Measurements from ENCODE around the gene UBASH3B. TPM values are rescaled to one million over a fixed set of nuclear protein-coding genes. Genes with fewer than 3 reads are reported as not detected.

The UBASH3B gene
- total RNA-seq, 1 donor, result 21.4 TPM

GRCh38 chr11:122765487-122766131 lies 110.1 kb downstream of the UBASH3B start:
- Histone ChIP-seq H3K4me2 (ENCODE audit: insufficient read depth, low read length) (no peak overlapping the region), H3K27ac (ENCODE audit: low read depth, low read length) (no peak overlapping the region), H3K27me3 (ENCODE audit: insufficient read depth, low read length) (no peaks in the 10 kb centered on the region), H3K4me1 (ENCODE audit: insufficient read depth, low read length) (peaks cover 8% of the 10 kb centered on the region), H4K20me1 (ENCODE audit: insufficient read depth, low read length) (no peaks in the 10 kb centered on the region), H3K79me2 (ENCODE audit: insufficient read depth, low read length) (peaks cover 72% of the 10 kb centered on the region), H3K4me3 (ENCODE audit: insufficient read depth, low read length) (no peak overlapping the region), H3K9me3 (ENCODE audit: low read depth, low read length) (no peaks in the 10 kb centered on the region), H3K36me3 (ENCODE audit: insufficient read depth, low read length) (no peaks in the 10 kb centered on the region), H2AFZ (ENCODE audit: low read length) (no peak overlapping the region)
- DNase-seq (ENCODE audit: insufficient read length, low spot score, missing footprints), result no peak
- no peak for TF ChIP-seq CTCF (IDR thresholded peaks at IDR 0.05; ENCODE audit: extremely low read depth, low read depth, low read length)

GRCh38 chr11:122769126-122769780 lies 113.7 kb downstream of the UBASH3B start:
- peaks cover 72% of the 10 kb centered on the region for H3K79me2 ChIP-seq (ENCODE audit: insufficient read depth, low read length)
- no peak for DNase-seq (ENCODE audit: insufficient read length, low spot score, missing footprints)
- H3K27ac ChIP-seq (ENCODE audit: low read depth, low read length), result no peak overlapping the region
- no peak for TF ChIP-seq CTCF (IDR thresholded peaks at IDR 0.05; ENCODE audit: extremely low read depth, low read depth, low read length)
- peaks cover 23% of the 10 kb centered on the region for H3K4me1 ChIP-seq (ENCODE audit: insufficient read depth, low read length)
- H3K9me3 ChIP-seq (ENCODE audit: low read depth, low read length), result no peaks in the 10 kb centered on the region
- H3K4me2 ChIP-seq (ENCODE audit: insufficient read depth, low read length), result no peak overlapping the region
- H3K36me3 ChIP-seq (ENCODE audit: insufficient read depth, low read length), result no peaks in the 10 kb centered on the region
- no peak overlapping the region for H3K4me3 ChIP-seq (ENCODE audit: insufficient read depth, low read length)
- H2AFZ ChIP-seq (ENCODE audit: low read length), result no peak overlapping the region
- H4K20me1 ChIP-seq (ENCODE audit: insufficient read depth, low read length), result no peaks in the 10 kb centered on the region
- no peaks in the 10 kb centered on the region for H3K27me3 ChIP-seq (ENCODE audit: insufficient read depth, low read length)

- Histone ChIP-seq H4K20me1 (ENCODE audit: insufficient read depth, low read length) (no peaks in the 10 kb centered on the region), H3K36me3 (ENCODE audit: insufficient read depth, low read length) (no peaks in the 10 kb centered on the region), H3K27me3 (ENCODE audit: insufficient read depth, low read length) (no peaks in the 10 kb centered on the region), H3K4me1 (ENCODE audit: insufficient read depth, low read length) (peaks cover 23% of the 10 kb centered on the region), H3K4me3 (ENCODE audit: insufficient read depth, low read length) (peak overlapping the region; percentile 3), H3K27ac (ENCODE audit: low read depth, low read length) (peak overlapping the region; percentile 25), H3K4me2 (ENCODE audit: insufficient read depth, low read length) (peak overlapping the region; percentile 51), H2AFZ (ENCODE audit: low read length) (no peak overlapping the region), H3K9me3 (ENCODE audit: low read depth, low read length) (no peaks in the 10 kb centered on the region), H3K79me2 (ENCODE audit: insufficient read depth, low read length) (peaks cover 67% of the 10 kb centered on the region)
- DNase-seq (ENCODE audit: insufficient read length, low spot score, missing footprints), result no peak
- no peak for TF ChIP-seq CTCF (IDR thresholded peaks at IDR 0.05; ENCODE audit: extremely low read depth, low read depth, low read length)
Observed at GRCh38 chr11:122772945-122773344, 117.4 kb downstream of the UBASH3B start.

GRCh38 chr11:122773781-122774266 lies 118.3 kb downstream of the UBASH3B start:
- Histone ChIP-seq H3K4me3 (ENCODE audit: insufficient read depth, low read length) (no peak overlapping the region), H3K27me3 (ENCODE audit: insufficient read depth, low read length) (no peaks in the 10 kb centered on the region), H2AFZ (ENCODE audit: low read length) (no peak overlapping the region), H3K36me3 (ENCODE audit: insufficient read depth, low read length) (peaks cover 1% of the 10 kb centered on the region), H3K27ac (ENCODE audit: low read depth, low read length) (no peak overlapping the region), H3K4me1 (ENCODE audit: insufficient read depth, low read length) (peaks cover 22% of the 10 kb centered on the region), H4K20me1 (ENCODE audit: insufficient read depth, low read length) (no peaks in the 10 kb centered on the region), H3K4me2 (ENCODE audit: insufficient read depth, low read length) (no peak overlapping the region), H3K79me2 (ENCODE audit: insufficient read depth, low read length) (peaks cover 63% of the 10 kb centered on the region), H3K9me3 (ENCODE audit: low read depth, low read length) (no peaks in the 10 kb centered on the region)
- no peak for TF ChIP-seq CTCF (IDR thresholded peaks at IDR 0.05; ENCODE audit: extremely low read depth, low read depth, low read length)
- no peak for DNase-seq (ENCODE audit: insufficient read length, low spot score, missing footprints)

All from osteoblast (primary cell).